ENCODE results near the gene CA7. TPM values are rescaled to one million over a fixed set of nuclear protein-coding genes. Genes with fewer than 3 reads are reported as not detected.

Gene CA7
- total RNA-seq: not detected

- no peak for TF ChIP-seq CTCF (IDR thresholded peaks at IDR 0.05; ENCODE audit: low read depth)
These were observed at the start of gene CA7 for GRCh38 chr16:66844342-66845079. Gene CA7, plus strand, starts transcription at chr16:66844414. Its CDS starts 74 bp downstream, at chr16:66844488.

- no peak for TF ChIP-seq CTCF (IDR thresholded peaks at IDR 0.05; ENCODE audit: low read depth)
These were observed 46.1 kb upstream of the CA7 start for GRCh38 chr16:66798161-66798560.

GRCh38 chr16:66800856-66801255 is 43.4 kb upstream of the CA7 start:
- no peak for TF ChIP-seq CTCF (IDR thresholded peaks at IDR 0.05; ENCODE audit: low read depth)

GRCh38 chr16:66801320-66802105 is 42.7 kb upstream of the CA7 start, which contains the start of gene TERB1:
Gene TERB1, minus strand, starts transcription at chr16:66801584. Its CDS starts 4,786 bp downstream, at chr16:66796798.
- TF ChIP-seq CTCF (IDR thresholded peaks at IDR 0.05; ENCODE audit: low read depth): no peak

DNA sequence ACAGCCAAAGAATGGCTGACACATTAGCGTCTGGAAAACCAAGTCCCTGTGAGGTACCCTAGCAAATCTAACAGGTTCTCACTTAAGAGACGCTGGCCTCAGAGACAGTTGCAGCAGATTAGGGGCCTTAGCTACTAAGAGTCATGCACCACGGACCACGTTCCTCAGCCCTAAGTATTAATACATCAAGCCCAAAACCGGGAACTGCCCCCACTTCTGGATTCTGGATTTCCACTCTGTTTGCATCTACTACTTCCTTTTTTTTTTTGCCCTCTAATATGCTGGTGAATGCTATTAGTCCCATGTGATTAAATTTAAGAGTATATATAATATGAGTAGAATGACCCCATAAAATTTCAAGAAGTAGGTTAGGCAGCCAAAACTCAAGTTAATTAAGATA is 42.1 kb upstream of the CA7 start:
- no peak for TF ChIP-seq CTCF (IDR thresholded peaks at IDR 0.05; ENCODE audit: low read depth)

GRCh38 chr16:66809765-66810164 is 34.4 kb upstream of the CA7 start:
- TF ChIP-seq CTCF (IDR thresholded peaks at IDR 0.05; ENCODE audit: low read depth): no peak

GRCh38 chr16:66810391-66810790 is 33.8 kb upstream of the CA7 start:
- TF ChIP-seq CTCF (IDR thresholded peaks at IDR 0.05; ENCODE audit: low read depth): no peak
